Adrenal gland (tissue), 5 donors: ENCODE results near the gene GCAT.

ENCODE experiments used
- CTCF ChIP-seq, 6 experiments: fragments of 450-650 bp in 4 of 6; fragments of 200-600 bp in 2 of 6; sonication (generic) in 1 of 6; IDR thresholded peaks; 1 replicate in 5 of 6; 2 replicates in 1 of 6; pipeline versions ENCODE4 v1.5.1 to v1.8.0; 2016 to 2021; ENCODE audit warnings: antibody characterized with exemption in 6 of 6, mild to moderate bottlenecking in 2 of 6, moderate library complexity in 1 of 6
- POLR2A ChIP-seq, 2 donors: fragments of 450-650 bp; IDR thresholded peaks; one replicate each; pipeline ENCODE4 v1.6.1; 2017; ENCODE audit warnings: antibody characterized with exemption in 2 of 2, mild to moderate bottlenecking in 2 of 2, moderate library complexity in 1 of 2
- donor health status: DM: no; HTN: no; CAD: no.

- TF ChIP-seq CTCF (IDR thresholded peaks at IDR 0.05) = no peak
- no peak for TF ChIP-seq POLR2A (IDR thresholded peaks at IDR 0.05)
Measured at GRCh38 chr22:37860796-37861421, 53.2 kb downstream of the GCAT start.
